ENCODE data around the gene SCNM1. TPM values are rescaled to one million over a fixed set of nuclear protein-coding genes. Genes with fewer than 3 reads are reported as not detected.

The SCNM1 gene
- total RNA-seq, 1 experiment from 2014 or later, result 34.1 TPM

- TF ChIP-seq, protein P1, sequence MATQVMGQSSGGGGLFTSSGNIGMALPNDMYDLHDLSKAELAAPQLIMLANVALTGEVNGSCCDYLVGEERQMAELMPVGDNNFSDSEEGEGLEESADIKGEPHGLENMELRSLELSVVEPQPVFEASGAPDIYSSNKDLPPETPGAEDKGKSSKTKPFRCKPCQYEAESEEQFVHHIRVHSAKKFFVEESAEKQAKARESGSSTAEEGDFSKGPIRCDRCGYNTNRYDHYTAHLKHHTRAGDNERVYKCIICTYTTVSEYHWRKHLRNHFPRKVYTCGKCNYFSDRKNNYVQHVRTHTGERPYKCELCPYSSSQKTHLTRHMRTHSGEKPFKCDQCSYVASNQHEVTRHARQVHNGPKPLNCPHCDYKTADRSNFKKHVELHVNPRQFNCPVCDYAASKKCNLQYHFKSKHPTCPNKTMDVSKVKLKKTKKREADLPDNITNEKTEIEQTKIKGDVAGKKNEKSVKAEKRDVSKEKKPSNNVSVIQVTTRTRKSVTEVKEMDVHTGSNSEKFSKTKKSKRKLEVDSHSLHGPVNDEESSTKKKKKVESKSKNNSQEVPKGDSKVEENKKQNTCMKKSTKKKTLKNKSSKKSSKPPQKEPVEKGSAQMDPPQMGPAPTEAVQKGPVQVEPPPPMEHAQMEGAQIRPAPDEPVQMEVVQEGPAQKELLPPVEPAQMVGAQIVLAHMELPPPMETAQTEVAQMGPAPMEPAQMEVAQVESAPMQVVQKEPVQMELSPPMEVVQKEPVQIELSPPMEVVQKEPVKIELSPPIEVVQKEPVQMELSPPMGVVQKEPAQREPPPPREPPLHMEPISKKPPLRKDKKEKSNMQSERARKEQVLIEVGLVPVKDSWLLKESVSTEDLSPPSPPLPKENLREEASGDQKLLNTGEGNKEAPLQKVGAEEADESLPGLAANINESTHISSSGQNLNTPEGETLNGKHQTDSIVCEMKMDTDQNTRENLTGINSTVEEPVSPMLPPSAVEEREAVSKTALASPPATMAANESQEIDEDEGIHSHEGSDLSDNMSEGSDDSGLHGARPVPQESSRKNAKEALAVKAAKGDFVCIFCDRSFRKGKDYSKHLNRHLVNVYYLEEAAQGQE (IDR thresholded peaks at IDR 0.05; ENCODE audit: low read depth), result no peak
- TF ChIP-seq RAD21 (IDR thresholded peaks at IDR 0.05; ENCODE audit: low read depth) (no peak), MAX (IDR thresholded peaks at IDR 0.05) (no peak), ZFX (IDR thresholded peaks at IDR 0.05) (no peak), ZBTB33 (IDR thresholded peaks at IDR 0.05; ENCODE audit: extremely low read depth, insufficient replicate concordance, low read length) (no peak), CEBPB (IDR thresholded peaks at IDR 0.05; ENCODE audit: low read depth) (no peak), POLR2AphosphoS5 (IDR thresholded peaks at IDR 0.05; ENCODE audit: low read depth, low read length) (no peak), EZH2phosphoT487 (IDR thresholded peaks at IDR 0.05; ENCODE audit: borderline replicate concordance) (no peak)
Observed at GRCh38 chr1:151211972-151212705, 46.2 kb downstream of the SCNM1 start (continued).
